ENCODE measurements around the gene PHKG2.

The PHKG2 gene

GRCh38 chr16:30743716-30744115, 4.5 kb upstream of the PHKG2 start:
- ChIA-PET CTCF (interaction anchor here (0.9 kb wide), 1 partner anchor 26 kb away, joined by 3 read pairs; no protein-coding TSS in a partner anchor), POLR2A (no interaction called here)
- TF ChIP-seq, protein P1, sequence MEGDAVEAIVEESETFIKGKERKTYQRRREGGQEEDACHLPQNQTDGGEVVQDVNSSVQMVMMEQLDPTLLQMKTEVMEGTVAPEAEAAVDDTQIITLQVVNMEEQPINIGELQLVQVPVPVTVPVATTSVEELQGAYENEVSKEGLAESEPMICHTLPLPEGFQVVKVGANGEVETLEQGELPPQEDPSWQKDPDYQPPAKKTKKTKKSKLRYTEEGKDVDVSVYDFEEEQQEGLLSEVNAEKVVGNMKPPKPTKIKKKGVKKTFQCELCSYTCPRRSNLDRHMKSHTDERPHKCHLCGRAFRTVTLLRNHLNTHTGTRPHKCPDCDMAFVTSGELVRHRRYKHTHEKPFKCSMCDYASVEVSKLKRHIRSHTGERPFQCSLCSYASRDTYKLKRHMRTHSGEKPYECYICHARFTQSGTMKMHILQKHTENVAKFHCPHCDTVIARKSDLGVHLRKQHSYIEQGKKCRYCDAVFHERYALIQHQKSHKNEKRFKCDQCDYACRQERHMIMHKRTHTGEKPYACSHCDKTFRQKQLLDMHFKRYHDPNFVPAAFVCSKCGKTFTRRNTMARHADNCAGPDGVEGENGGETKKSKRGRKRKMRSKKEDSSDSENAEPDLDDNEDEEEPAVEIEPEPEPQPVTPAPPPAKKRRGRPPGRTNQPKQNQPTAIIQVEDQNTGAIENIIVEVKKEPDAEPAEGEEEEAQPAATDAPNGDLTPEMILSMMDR (IDR thresholded peaks at IDR 0.05; ENCODE audit: insufficient read depth, low read length, missing control alignments): no peak
- H3K4me3 ChIP-seq (ENCODE audit: low read depth, low read length): no peak overlapping the region
- DNase-seq (ENCODE audit: low read depth, low spot score): no peak

GRCh38 chr16:30744183-30744582, 4.0 kb upstream of the PHKG2 start:
- DNase-seq (ENCODE audit: low read depth, low spot score): no peak
- ChIA-PET POLR2A (no interaction called here), CTCF (interaction anchor here (0.9 kb wide), 1 partner anchor 25 kb away, joined by 3 read pairs; no protein-coding TSS in a partner anchor)
- TF ChIP-seq, protein P1 (IDR thresholded peaks at IDR 0.05; ENCODE audit: insufficient read depth, low read length, missing control alignments): no peak
- H3K4me3 ChIP-seq (ENCODE audit: low read depth, low read length): no peak overlapping the region

DNA sequence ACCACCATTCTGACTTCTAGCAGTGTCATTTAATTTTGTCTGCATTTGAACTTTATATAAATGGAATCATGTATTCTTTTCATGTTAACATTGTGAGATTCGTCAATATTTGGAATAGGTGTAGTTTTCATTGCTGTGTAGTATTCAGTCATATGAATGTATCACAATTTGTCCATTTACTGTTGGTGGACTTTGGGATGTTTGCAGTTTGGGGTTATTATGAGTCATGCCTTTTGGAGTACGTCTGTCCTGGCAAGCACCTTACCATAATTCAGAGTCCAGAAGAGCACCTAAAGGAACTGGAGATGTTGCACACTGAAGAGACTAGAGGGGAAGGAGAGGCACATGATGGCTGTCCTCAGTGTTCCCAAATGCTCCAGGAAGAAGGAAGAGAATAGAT, 3.1 kb upstream of the PHKG2 start:
- no peak overlapping the region for H3K4me3 ChIP-seq (ENCODE audit: low read depth, low read length)
- CTCF ChIA-PET: no interaction called here
- POLR2A ChIA-PET: no interaction called here
- TF ChIP-seq, protein P1 (IDR thresholded peaks at IDR 0.05; ENCODE audit: insufficient read depth, low read length, missing control alignments): no peak
- DNase-seq (ENCODE audit: low read depth, low spot score): no peak

DNA sequence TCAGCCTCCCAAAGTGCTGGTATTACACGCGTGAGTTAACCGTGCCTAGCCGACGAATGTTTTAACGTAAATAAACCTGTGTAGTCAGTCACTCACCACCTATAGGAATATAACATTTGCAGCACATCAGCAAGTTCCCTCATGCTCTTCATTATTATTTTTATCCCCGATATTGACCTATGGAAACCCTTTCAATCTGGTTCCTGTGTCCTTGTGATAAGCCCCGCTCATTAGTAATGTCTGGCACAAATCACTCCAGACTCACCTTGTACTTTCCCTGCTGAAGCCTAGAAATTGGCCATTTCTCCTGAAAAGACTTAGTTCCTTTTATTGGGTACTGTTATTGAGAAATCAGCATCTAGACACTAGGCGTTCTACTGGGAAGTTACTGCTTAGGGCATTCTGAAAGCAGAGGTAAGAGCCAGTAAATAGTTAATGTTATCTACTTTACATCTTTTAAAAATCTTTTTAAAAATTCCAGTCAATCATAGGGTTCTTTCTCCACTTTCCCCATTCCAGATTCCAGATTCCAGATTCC, 1.5 kb upstream of the PHKG2 start:
- TF ChIP-seq, protein P1 (IDR thresholded peaks at IDR 0.05; ENCODE audit: insufficient read depth, low read length, missing control alignments): no peak
- ChIA-PET CTCF (interaction anchor here (0.6 to 1.4 kb wide), 2 partner anchors 15 to 21 kb away, joined by 3 read pairs; no protein-coding TSS in a partner anchor), POLR2A (interaction anchor here (0.9 kb wide), 1 partner anchor 22 kb away, joined by 3 read pairs; no protein-coding TSS in a partner anchor)
- no peak for DNase-seq (ENCODE audit: low read depth, low spot score)
- no peak overlapping the region for H3K4me3 ChIP-seq (ENCODE audit: low read depth, low read length)

DNA sequence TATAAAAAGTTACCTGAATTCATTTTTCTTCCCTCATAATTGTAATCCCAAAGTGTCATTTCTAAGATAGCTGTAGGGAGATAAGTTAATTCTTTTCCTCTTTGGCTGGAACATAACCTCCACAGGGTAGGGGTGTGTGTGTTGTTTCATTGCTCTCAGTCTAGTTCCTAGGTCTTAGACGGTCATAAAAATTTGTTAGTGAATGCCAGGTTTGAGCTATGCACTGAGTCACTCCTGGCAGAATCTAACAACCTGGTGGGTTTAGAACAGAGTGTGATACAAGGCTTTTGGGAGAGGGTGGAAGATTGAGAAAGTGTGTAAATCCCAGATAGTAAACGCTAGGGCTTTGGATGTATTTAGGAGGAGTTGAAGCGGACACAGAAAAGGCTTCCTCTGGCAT, 894 bp upstream of the PHKG2 start:
- no peak overlapping the region for H3K4me3 ChIP-seq (ENCODE audit: low read depth, low read length)
- TF ChIP-seq, protein P1 (IDR thresholded peaks at IDR 0.05; ENCODE audit: insufficient read depth, low read length, missing control alignments): no peak
- POLR2A ChIA-PET: interaction anchor here (0.7 to 1.8 kb wide), 8 partner anchors 10 to 50 kb away, joined by 3 to 10 read pairs (median 3); partner anchors contain the start of gene ZNF629
- DNase-seq (ENCODE audit: low read depth, low spot score): no peak
- CTCF ChIA-PET: interaction anchor here (0.6 to 1.4 kb wide), 2 partner anchors 14 to 20 kb away, joined by 3 read pairs; no protein-coding TSS in a partner anchor

DNA sequence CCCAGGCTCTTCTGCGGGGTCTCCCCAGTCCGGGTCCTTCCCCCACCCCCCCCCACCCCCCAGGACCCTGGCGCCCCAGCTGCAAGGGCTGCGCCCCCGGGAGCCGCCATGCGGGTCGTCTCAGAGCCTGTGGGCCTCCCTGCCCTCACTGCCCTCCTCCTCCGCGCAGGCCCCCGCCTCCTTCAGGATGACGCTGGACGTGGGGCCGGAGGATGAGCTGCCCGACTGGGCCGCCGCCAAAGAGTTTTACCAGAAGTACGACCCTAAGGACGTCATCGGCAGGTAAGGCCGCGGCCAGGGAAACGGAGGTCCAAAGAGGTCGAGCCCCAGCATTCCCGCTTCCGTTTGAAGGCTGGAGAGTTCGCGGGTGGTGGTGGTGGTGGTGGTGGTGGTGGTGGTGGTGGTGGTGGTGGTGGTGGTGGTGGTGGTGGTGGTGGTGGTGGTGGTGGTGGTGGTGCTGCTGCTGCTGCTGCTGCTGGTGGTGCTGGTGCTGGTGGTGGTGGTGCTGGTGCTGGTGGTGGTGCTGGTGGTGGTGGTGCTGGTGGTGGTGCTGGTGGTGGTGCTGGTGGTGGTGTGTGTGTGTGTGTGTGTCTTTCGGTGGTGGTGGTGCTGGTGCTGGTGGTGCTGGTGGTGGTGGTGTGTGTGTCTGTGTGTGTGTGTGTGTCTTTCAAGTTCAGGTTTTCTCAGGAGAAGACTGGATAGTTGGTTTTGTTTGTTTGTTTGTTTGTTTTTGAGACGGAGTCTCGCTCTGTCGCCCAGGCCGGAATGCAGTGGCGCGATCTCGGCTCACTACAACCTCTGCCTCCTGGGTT, 615 bp downstream of the PHKG2 start:
- DNase-seq (ENCODE audit: low read depth, low spot score): no peak
- ChIA-PET POLR2A (interaction anchor here (0.6 to 1.8 kb wide), 6 partner anchors 11 to 35 kb away, joined by 3 to 10 read pairs (median 4); no protein-coding TSS in a partner anchor), CTCF (interaction anchor here (0.9 kb wide), 2 partner anchors 55 to 66 kb away, joined by 3 read pairs; no protein-coding TSS in a partner anchor)
- H3K4me3 ChIP-seq (ENCODE audit: low read depth, low read length): peak overlapping the region; percentile 91
- TF ChIP-seq, protein P1 (IDR thresholded peaks at IDR 0.05; ENCODE audit: insufficient read depth, low read length, missing control alignments): no peak

Measured in AG04449 (cell line).